GM18507 (cell line): ENCODE data around the gene IGFBP6.

ENCODE experiments used
- DNase-seq: peaks from one replicate; pipeline ENCODE4 v3.0.0; 2011; ENCODE audit warnings: low read depth; ENCODE audit not compliant: insufficient read length; ENCODE audit errors: extremely low spot score
- FAIRE-seq: peaks from 2 replicates; lab custom pipeline; 2011; peaks lifted over from hg19 to GRCh38; lab: Jason Lieb, UNC

The IGFBP6 gene

DNA sequence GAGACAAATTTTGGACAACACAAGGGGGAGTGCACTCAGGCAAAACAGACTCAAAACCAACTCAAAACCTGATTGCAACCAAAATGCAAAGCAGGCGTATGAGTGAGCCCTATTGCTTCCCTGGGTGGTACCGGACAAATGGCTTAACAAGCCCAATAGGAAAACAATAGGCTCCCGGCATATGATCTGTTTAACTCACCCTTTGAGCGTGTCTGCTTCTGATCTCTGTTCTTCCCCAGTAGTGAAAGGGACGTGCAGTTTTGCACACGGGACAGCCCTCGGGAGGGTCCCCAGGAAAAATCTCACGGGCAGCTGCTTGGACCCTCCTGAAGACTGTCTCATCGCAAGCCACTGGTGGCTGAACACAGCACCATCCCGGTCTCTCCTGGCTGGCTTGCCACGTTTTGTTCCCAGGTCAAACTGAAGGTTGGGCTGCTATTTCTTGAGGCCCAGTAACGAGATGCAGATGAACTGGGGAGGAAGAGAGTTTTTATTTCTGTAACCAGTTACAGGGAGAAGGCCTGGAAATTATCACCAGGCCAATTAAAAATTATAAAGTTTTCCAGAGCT, 15.8 kb downstream of the IGFBP6 start:
- FAIRE-seq: peak; percentile 9
- DNase-seq: no peak

GRCh38 chr12:53113951-53114350, 16.5 kb downstream of the IGFBP6 start:
- FAIRE-seq: peak; percentile 39
- DNase-seq: no peak

GRCh38 chr12:53115112-53115890, 17.8 kb downstream of the IGFBP6 start:
- DNase-seq: no peak
- no peak for FAIRE-seq

- DNase-seq (no peak), FAIRE-seq (no peak)
Measured at GRCh38 chr12:53115891-53116648, 18.6 kb downstream of the IGFBP6 start.

- DNase-seq: no peak
- no peak for FAIRE-seq
Measured at GRCh38 chr12:53118751-53119300, 21.4 kb downstream of the IGFBP6 start.

DNA sequence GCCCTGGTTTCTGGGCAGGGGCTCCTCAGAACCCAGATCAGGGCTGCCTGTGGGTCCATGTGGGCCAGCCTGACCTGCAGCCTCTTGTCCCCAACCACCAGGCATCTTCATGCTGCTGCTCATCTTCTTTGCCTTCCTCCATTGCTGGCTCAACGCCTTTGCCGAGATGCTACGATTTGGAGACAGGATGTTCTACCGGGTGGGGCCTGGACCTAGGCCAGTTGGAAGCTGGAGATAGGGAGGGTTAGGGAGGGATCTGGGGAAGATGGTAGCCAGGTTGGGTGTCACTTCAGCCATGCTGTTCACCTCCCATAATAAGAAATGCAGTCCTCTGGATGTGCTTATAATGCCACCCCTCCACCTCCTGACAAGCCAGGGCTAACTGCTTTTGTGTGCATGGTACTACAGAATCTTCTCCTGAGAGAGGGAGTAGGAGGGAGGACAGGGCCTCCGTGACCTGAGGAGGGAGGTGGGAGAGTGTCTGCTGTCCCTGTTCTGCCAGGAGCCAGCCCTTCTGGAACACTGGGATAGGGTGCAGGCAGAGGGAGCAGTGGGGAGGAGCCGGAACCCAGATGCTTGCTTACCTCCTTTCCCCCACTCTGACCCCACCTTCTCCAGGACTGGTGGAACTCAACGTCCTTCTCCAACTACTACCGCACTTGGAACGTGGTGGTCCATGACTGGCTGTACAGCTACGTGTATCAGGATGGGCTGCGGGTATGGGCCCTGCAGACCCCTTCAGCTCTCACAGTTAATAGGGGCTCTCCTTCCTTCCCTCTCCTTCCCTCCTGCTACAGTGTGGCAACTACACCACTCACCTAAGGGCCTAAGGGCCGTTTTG, 23.4 kb downstream of the IGFBP6 start:
- DNase-seq (no peak), FAIRE-seq (no peak)

GRCh38 chr12:53122961-53123468, 25.5 kb downstream of the IGFBP6 start:
- FAIRE-seq (no peak), DNase-seq (no peak)

DNA sequence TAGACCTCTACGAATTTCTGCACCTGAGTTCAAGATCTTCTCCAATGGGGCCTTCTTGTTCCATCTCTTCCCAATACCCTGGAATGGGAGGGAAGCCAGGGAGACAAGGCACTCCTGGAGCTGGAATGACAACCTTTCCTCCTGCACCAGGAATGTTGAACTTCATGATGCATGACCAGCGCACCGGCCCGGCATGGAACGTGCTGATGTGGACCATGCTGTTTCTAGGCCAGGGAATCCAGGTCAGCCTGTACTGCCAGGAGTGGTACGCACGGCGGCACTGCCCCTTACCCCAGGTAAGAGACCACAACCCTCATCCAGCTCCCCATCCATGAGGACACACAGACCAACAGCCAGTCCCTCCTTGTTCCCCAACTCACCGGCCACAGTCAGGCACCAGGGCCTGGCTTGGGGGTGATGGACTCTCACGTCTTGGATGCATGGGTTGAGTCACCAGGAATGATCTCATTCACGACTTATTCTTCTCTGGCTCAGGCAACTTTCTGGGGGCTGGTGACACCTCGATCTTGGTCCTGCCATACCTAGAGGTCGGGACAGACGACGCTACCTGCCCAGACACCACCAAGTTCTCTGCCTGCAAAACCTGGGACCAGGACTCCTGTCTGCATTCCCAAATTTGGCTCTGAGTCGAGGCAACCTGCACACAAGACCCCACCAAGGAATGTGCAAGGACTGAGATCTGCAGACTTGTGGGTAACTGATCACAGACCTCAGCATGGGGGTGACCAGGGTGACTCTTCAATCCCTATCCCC, 26.3 kb downstream of the IGFBP6 start:
- FAIRE-seq (no peak), DNase-seq (no peak)

DNA sequence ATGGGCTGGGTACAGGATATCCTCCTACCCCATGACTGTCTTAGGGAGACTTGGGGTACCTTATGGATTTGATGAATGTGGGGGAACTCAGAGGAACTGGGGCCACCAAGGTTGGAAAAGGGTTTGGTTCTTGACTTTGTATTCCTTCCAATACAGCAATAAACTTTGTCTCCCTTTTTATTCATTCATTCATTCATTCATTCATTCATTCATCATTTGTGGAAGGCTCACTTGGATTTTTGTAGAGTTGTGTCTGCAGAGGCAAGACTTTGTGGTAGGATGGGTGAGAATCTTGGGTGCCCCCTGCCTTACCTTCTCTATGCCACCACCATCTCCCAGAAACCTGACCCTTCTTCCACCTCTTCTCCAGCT, 26.9 kb downstream of the IGFBP6 start:
- DNase-seq (no peak), FAIRE-seq (no peak)

DNA sequence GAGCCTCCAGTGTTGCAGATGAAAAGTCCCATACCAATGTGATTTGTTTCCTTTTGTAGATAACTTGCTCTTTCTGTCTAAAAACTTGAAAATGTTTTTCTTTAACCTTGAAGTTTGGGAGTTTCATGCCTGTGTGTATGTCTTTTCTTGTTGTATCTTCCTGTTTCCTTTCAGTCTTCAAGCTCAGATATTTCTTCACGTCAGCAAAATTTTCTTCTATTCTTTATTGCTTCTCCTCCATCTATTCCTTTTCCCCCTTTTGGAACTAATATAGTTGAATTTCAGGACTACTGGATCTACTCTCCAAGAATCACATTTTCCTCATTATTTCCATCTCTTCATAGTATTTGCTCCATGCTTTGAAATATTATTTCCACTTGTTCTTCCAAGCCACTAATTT, 29.7 kb downstream of the IGFBP6 start:
- DNase-seq (no peak), FAIRE-seq (no peak)

- DNase-seq: no peak
- no peak for FAIRE-seq
Measured at GRCh38 chr12:53128780-53129569, 31.5 kb downstream of the IGFBP6 start.

GRCh38 chr12:53131844-53132243, 34.4 kb downstream of the IGFBP6 start:
- no peak for DNase-seq
- FAIRE-seq: no peak

DNA sequence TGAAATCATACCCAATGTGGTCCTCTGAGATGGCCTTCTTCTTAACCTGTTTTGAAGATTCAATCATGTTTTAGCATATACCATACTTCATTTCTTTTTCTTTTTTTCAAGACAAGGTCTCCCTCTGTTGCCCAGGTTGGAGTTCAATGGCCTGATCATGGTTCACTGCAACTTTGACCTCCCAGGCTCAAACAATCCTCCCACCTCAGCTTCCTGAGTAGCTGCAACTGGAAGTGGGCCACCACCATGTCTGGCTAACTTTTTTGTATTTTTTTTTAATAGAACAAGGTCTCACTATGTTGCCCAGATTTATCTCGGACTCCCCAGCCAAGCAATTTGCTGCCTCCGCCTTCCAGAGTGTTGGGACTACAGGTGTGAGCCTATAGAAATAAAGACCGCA, 36.3 kb downstream of the IGFBP6 start:
- FAIRE-seq (no peak), DNase-seq (no peak)

DNA sequence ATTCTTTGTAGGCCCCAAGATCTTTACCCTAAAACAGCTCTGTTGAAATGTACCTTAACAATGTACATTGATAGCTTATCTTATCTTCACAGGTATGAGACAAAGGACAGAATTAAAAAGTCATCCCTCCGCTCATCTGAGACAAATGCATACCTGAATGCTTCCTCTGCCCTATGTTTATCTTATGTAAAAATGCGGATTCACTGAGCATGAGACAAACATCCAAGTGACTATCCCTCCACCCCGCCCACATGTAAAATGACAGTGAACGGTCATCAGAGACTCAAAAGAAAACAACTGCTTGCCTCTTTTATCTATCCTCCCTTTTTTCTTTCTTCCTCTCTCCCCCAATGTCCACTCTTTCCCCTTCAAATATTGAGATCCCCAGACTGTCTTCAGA, 45.9 kb downstream of the IGFBP6 start:
- DNase-seq (no peak), FAIRE-seq (no peak)

DNA sequence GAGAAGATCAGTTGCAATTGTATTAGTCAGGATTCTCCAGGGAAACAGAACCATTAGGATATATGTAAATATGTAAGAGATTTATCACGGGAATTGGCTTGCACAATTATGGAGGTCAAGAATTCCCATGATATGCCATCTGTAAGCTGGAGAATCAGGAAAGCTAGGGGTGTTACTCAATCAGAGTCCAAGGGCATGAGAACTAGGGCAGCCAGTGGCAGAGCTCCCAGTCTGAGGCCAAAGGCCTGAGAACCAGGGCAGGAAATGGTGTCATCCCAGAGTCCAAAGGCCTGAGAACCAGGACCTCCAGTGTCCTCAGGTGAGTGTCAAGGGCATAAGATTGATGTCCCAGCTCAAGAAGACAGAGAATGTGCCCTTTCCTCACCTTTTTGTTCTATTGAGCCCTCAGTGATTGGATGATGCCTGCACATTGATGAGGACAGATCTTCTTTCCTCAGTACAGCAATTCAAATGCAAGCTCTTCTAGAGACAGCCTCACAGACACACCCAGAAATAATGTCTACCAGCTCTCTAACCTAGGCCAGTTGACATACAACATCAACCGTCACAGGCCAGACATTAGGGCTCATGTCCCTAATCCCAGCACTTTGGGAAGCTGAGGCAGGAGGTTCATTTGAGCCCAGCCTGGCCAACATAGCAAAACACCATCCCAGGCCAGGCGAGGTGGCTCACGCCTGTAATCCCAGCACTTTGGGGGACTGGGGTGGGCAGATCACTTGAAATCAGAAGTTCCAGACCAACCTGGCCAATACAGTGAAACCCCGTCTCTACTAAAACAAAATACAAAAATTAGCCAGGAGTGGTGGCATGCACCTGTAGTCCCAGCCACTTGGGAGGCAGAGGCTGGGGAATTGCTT, 48.2 kb downstream of the IGFBP6 start:
- FAIRE-seq (no peak), DNase-seq (no peak)

DNA sequence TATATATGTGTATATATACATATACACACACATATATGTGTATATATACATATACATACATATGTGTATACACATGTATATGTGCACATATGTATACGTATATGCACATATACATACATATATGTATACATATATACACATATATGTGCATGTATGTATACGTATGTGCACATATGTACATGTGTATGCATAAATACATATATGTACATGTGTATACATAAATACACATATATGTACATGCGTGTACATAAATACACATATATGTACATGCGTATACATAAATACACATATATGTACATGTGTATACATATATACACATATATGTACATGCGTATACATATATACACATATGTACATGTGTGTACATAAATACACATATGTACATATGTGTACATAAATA, 49.7 kb downstream of the IGFBP6 start:
- FAIRE-seq (no peak), DNase-seq (no peak)

GRCh38 chr12:53147653-53148052, 50.2 kb downstream of the IGFBP6 start:
- no peak for FAIRE-seq
- DNase-seq: no peak
